K562 (cell line): ENCODE data around the gene SLC34A1. TPM values are rescaled to one million over a fixed set of nuclear protein-coding genes. Genes with fewer than 3 reads are reported as not detected.
A peak's percentile ranks its signal among the peaks of the same experiment; 100 is the strongest.

Experiments used
- ATAC-seq: fragments of 200-7000 bp; cut with Tn5 transposase; 3 replicates; pipeline ENCODE4 v1.9.1; 2020; ENCODE audit warnings: moderate library complexity
- BruUV-seq: library from RNA; stranded (reverse); fragments of 400-500 nt; replicated peaks from 2 replicates; lab custom pipeline; 2021; lab: Mats Ljungman, UMichigan
- CTCF ChIA-PET: fragments of 300-600 bp; formaldehyde crosslinking; extraction: SDS; loops from one replicate; lab custom pipeline; 2021; ENCODE audit warnings: low intra/inter-chr PET ratio; lab: Yijun Ruan, JAX
- POLR2A ChIA-PET: fragments of 300-600, 350-650 bp; sonication (Branson Sonifier 250); formaldehyde crosslinking; extraction: SDS; loops from one replicate; lab custom pipeline; 2021; ENCODE audit warnings: antibody characterized with exemption, inconsistent platforms; lab: Yijun Ruan, JAX
- DNase-seq, 4 experiments: peaks; one replicate each; pipeline versions ENCODE4 v3.0.0 to v3.0.0-alpha.2; 2011 to 2018; ENCODE audit warnings: low spot score in 3 of 4, mixed read lengths in 3 of 4; ENCODE audit errors: extremely low read depth in 1 of 4
- FAIRE-seq: peaks from 2 replicates; lab custom pipeline; 2011; peaks lifted over from hg19 to GRCh38; lab: Jason Lieb, UNC
- H2AFZ ChIP-seq: 2 replicates; pipeline ENCODE4 v1.6.0; 2011; ENCODE audit warnings: low read depth, low read length, control low read depth, inconsistent platforms
- H3K27ac ChIP-seq: fragments of 200-600 bp; 3 replicates; pipeline ENCODE4 v1.8.0; 2011; ENCODE audit warnings: low read depth, mild to moderate bottlenecking, control low read depth, inconsistent platforms, low read length, moderate library complexity, mixed read lengths; ENCODE audit errors: extremely low read depth
- H3K27me3 ChIP-seq, 2 experiments: fragments of 300-600 bp in 1 of 2; 2 replicates in 1 of 2; 3 replicates in 1 of 2; pipeline versions ENCODE4 v1.6.0 to v1.8.0; 2011; ENCODE audit warnings: inconsistent platforms in 2 of 2, low read length in 2 of 2, mild to moderate bottlenecking in 1 of 2, mixed read lengths in 1 of 2, moderate library complexity in 1 of 2; ENCODE audit not compliant: control insufficient read depth in 2 of 2, insufficient read depth in 2 of 2
- H3K36me3 ChIP-seq: fragments of 300-600 bp; 3 replicates; pipeline ENCODE4 v1.8.0; 2011; ENCODE audit warnings: mild to moderate bottlenecking, low read length, inconsistent platforms; ENCODE audit not compliant: control insufficient read depth, insufficient read depth
- H3K4me1 ChIP-seq, 2 experiments: fragments of 200-600 bp in 1 of 2; replicated peaks in 1 of 2; 2 replicates in 1 of 2; 3 replicates in 1 of 2; pipeline versions ENCODE4 v1.5.1 to v1.8.0; 2011; ENCODE audit warnings: inconsistent platforms in 2 of 2, low read length in 2 of 2, mild to moderate bottlenecking in 1 of 2, mixed read lengths in 1 of 2, moderate library complexity in 1 of 2; ENCODE audit not compliant: control insufficient read depth in 2 of 2, insufficient read depth in 2 of 2
- H3K4me2 ChIP-seq: 2 replicates; pipeline ENCODE4 v1.6.1; 2011; ENCODE audit warnings: low read length, control low read depth, inconsistent platforms, mixed read lengths; ENCODE audit not compliant: insufficient read depth
- H3K4me3 ChIP-seq: fragments of 200-600 bp; sonication (generic), shearing (Covaris generic); 2 replicates; pipeline ENCODE4 v1.5.1; 2016; ENCODE audit warnings: control low read depth, inconsistent platforms
- H3K79me2 ChIP-seq: fragments of 200-600 bp; 3 replicates; pipeline ENCODE4 v1.8.0; 2011; ENCODE audit warnings: low read length, inconsistent platforms; ENCODE audit not compliant: control insufficient read depth, insufficient read depth
- H3K9ac ChIP-seq, 2 experiments: 2 replicates each; pipeline versions ENCODE4 v1.6.0 to v1.6.1; 2011; ENCODE audit warnings: low read depth in 2 of 2, low read length in 2 of 2, control low read depth in 1 of 2, inconsistent platforms in 1 of 2, mild to moderate bottlenecking in 1 of 2, mixed read lengths in 1 of 2; ENCODE audit not compliant: insufficient read depth in 1 of 2
- H3K9me1 ChIP-seq: one replicate; pipeline ENCODE4 v1.6.0; 2011; ENCODE audit warnings: inconsistent platforms, mild to moderate bottlenecking, low read length, moderate library complexity; ENCODE audit not compliant: control insufficient read depth, insufficient read depth
- H3K9me3 ChIP-seq: replicated peaks from 2 replicates; pipeline ENCODE4 v1.5.1; 2011; ENCODE audit warnings: low read depth, low read length, inconsistent platforms; ENCODE audit not compliant: control insufficient read depth, insufficient read depth
- H4K20me1 ChIP-seq: replicated peaks from 2 replicates; pipeline ENCODE4 v1.6.1; 2011; ENCODE audit warnings: low read length, inconsistent platforms, mixed read lengths; ENCODE audit not compliant: control insufficient read depth, insufficient read depth
- ADNP ChIP-seq: fragments of 200-800 bp; sonication (Bioruptor generic); IDR thresholded peaks from 2 replicates; pipeline ENCODE4 v1.6.1; 2016; ENCODE audit warnings: missing genetic modification characterization, missing compliant biosample characterization
- ARID1B ChIP-seq: fragments of 450-650 bp; IDR thresholded peaks from 2 replicates; pipeline ENCODE4 v1.6.1; 2016; ENCODE audit warnings: antibody characterized with exemption, mild to moderate bottlenecking, inconsistent platforms
- EGR1 ChIP-seq: fragments of 450-650 bp; conservative IDR thresholded peaks from 2 replicates; pipeline ENCODE4 v1.6.1; 2017; ENCODE audit warnings: mild to moderate bottlenecking
- FOXJ2 ChIP-seq: fragments of 200-800 bp; sonication (Bioruptor generic); IDR thresholded peaks from 2 replicates; pipeline ENCODE4 v1.6.1; 2016; ENCODE audit warnings: missing genetic modification characterization, missing compliant biosample characterization
- NR2C2 ChIP-seq, 2 experiments: fragments of 200-800 bp in 1 of 2; sonication (Bioruptor generic) in 1 of 2; sonication (generic) in 1 of 2; formaldehyde crosslinking in 1 of 2; IDR thresholded peaks; 2 replicates each; pipeline versions ENCODE4 v1.6.1 to v1.8.0; 2016 to 2022; ENCODE audit warnings: mild to moderate bottlenecking in 1 of 2, missing compliant biosample characterization in 1 of 2, missing genetic modification characterization in 1 of 2, missing genetic modification reagents in 1 of 2
- ZFP36 ChIP-seq: fragments of 150-350 bp; IDR thresholded peaks from 2 replicates; pipeline ENCODE4 v1.6.1; 2018; ENCODE audit warnings: low read length, low read depth; ENCODE audit not compliant: partially characterized antibody
- WGBS: fragments of 100-300 bp; shearing (Covaris generic); methylation state at CpG from one replicate; pipeline ENCODE4 v1.1.6; 2016; ENCODE audit warnings: low coverage, mixed read lengths; ENCODE audit not compliant: insufficient coverage; ENCODE audit errors: missing lambda C conversion rate; 5-methylcytosine and 5-hydroxymethylcytosine counted together
- in situ Hi-C: fragments of 300-500 bp; cut with MboI; formaldehyde crosslinking; loops from 4 replicates; pipeline ENCODE4 v1.15.0; 2018; ENCODE audit warnings: inconsistent platforms, mixed read lengths
- intact Hi-C: fragments of 100-400 bp; cut with micrococcal nuclease; formaldehyde crosslinking; loops from 2 replicates; pipeline ENCODE4 v1.14.2; 2022
- polyA plus RNA-seq, 8 experiments: library from polyadenylated mRNA; depleted of rRNA in 4 of 8; stranded (reverse) in 5 of 8; unstranded in 3 of 8; fragments of >200 nt; fragmentation: Nextera tagmentation in 2 of 8; fragmentation: Illumina TruSeq in 1 of 8; extraction: Ambion mirVana in 2 of 8; extraction: Trizol in 1 of 8; gene quantifications; 2 replicates each; pipeline versions ENCODE4 v1.2.1 to v1.2.3, GENCODE V29; 2011 to 2014; ENCODE audit warnings: inconsistent platforms in 1 of 8, missing spikeins in 1 of 8
- total RNA-seq, 7 experiments: library from RNA; depleted of rRNA in 6 of 7; stranded (reverse); fragments of >200 nt in 6 of 7; fragmentation: Illumina TruSeq in 2 of 7; extraction: Trizol in 2 of 7; gene quantifications; 2 replicates each; pipeline versions ENCODE4 v1.2.1 to v1.2.3, GENCODE V29; 2011 to 2021; ENCODE audit warnings: low replicate concordance in 1 of 7
- TF ChIP-seq, protein P1 (sequence below): sonication (generic); formaldehyde crosslinking; IDR thresholded peaks from 2 replicates; pipeline ENCODE4 v1.9.0; 2022; ENCODE audit warnings: mild to moderate bottlenecking, missing genetic modification reagents
- TF ChIP-seq, protein P2 (sequence below): sonication (generic); formaldehyde crosslinking; IDR thresholded peaks from 2 replicates; pipeline ENCODE4 v1.8.0; 2022; ENCODE audit warnings: mild to moderate bottlenecking, missing genetic modification reagents
- TF ChIP-seq, protein P3 (sequence below), 2 experiments: fragments of 150-350 bp in 1 of 2; IDR thresholded peaks; 2 replicates each; pipeline ENCODE4 v1.6.1; 2012 to 2016; ENCODE audit warnings: low read depth in 2 of 2, low read length in 2 of 2, mild to moderate bottlenecking in 1 of 2, moderate library complexity in 1 of 2

SLC34A1 gene
- total and polyA plus RNA-seq, 9 of the 15 experiments (the other 6 are each of a cell fraction or from before 2014, with no cell fraction given): not detected

DNA sequence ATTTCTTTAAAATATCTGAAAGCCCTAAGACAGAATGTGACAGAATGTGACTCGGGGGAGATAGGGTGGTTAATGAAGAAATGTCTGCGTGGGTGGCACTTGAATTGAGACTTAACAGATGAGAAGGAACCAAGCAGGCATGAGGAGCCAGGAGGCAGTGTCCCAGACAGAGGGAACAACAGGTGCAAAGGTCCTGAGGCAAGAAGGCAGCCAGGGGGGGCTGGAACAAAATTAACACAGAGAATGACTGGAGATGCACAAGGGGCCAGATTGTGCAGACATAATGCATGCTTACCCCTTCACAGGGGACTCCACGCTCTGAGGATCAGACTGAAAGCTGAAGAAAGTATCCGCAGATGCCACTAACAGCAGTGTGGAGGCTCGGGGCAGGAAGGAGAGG, 34.5 kb upstream of the SLC34A1 start:
- TF ChIP-seq EGR1: peak; percentile 44; the same call in 1 of the 2 replicates
- TF ChIP-seq ADNP (tag): no peak
- TF ChIP-seq ZFP36: peak; percentile 31
- no peak overlapping the region for H3K27ac ChIP-seq
- H3K79me2 ChIP-seq: peaks cover 64% of the 10 kb centered on the region
- DNase-seq (no peak), ATAC-seq (no peak), FAIRE-seq (no peak)
- no peaks in the 10 kb centered on the region for H3K27me3 ChIP-seq
- no peaks in the 10 kb centered on the region for H4K20me1 ChIP-seq
- no peaks in the 10 kb centered on the region for H3K9me1 ChIP-seq
- ChIA-PET CTCF (no interaction called here), POLR2A (interaction anchor here (0.9 to 3.4 kb wide), 3 partner anchors 11 to 215 kb away, joined by 3 to 18 read pairs (median 7); no protein-coding TSS in a partner anchor)
- peak overlapping the region; percentile 96 for H3K4me2 ChIP-seq
- H3K9me3 ChIP-seq: no peaks in the 10 kb centered on the region
- in situ Hi-C loops: no loop called here
- no TSS peak for BruUV-seq
- H3K4me3 ChIP-seq: peak overlapping the region; percentile 81
- H3K36me3 ChIP-seq: peaks cover 44% of the 10 kb centered on the region
- H3K4me1 ChIP-seq: peaks cover 17 to 24% of the 10 kb centered on the region in 2 experiments; a peak in 4 of 5 replicates
- 46% methylated on average over 5 of the region's 5 CpGs for WGBS
- intact Hi-C loops: no loop called here
- no peak overlapping the region for H2AFZ ChIP-seq
- H3K9ac ChIP-seq: peak overlapping the region; percentile 95 to 97; a peak in 3 of 4 replicates

DNA sequence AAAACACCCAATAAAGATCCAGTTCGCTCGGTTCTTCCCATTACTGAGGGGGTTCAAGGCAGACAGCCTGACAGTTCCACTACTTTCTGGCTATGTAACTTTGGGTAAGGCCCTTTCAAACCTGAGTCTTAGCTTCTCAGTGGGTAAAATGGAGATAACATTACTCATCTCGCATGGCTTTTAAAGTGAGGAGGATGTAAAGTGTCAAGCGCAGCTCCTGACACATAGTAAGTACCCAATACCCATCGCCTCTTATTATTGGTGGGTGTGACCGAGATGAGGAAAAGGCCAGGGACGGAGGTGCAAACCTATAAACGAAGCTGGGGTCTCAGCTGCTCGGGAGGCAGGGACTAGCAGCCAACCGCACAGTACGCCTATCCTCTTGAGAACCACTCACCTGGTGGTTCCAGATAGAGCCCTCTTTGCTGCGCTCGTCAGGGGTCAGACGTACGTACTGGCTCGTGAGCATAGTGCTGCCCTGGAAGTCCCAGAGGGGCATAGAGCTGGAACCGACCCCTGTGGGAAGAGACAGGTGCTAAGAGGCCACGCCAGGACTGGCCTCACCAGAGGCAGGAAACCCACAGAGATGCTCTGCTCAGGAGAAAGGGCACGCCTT, 33.4 kb upstream of the SLC34A1 start:
- H3K4me3 ChIP-seq: peak overlapping the region; percentile 81
- FAIRE-seq: no peak
- WGBS: under 1% methylated on average over 18 of the region's 19 CpGs
- peak in 1 of 4 experiments; percentile 25 for DNase-seq
- H3K79me2 ChIP-seq: peaks cover 56% of the 10 kb centered on the region
- intact Hi-C loops (no loop called here), in situ Hi-C loops (no loop called here)
- H3K9ac ChIP-seq: peak overlapping the region; percentile 95 to 97
- TSS peak; percentile 54 for BruUV-seq
- H3K4me1 ChIP-seq: peaks cover 17 to 24% of the 10 kb centered on the region in 2 experiments; a peak in 4 of 5 replicates
- ChIA-PET POLR2A (interaction anchor here (0.7 to 3.4 kb wide), 16 partner anchors 10 to 216 kb away, joined by 3 to 18 read pairs (median 4); partner anchors contain the start of genes PRELID1 and RAB24), CTCF (interaction anchor here (0.5 to 0.6 kb wide), 2 partner anchors 106 to 191 kb away, joined by 3 read pairs; no protein-coding TSS in a partner anchor)
- no peaks in the 10 kb centered on the region for H3K9me1 ChIP-seq
- H2AFZ ChIP-seq: peak overlapping the region; percentile 96
- peak overlapping the region; percentile 96 for H3K4me2 ChIP-seq
- peaks cover 36% of the 10 kb centered on the region for H3K36me3 ChIP-seq
- no peaks in the 10 kb centered on the region for H3K27me3 ChIP-seq
- H3K9me3 ChIP-seq: 0 out of 2 replicates have a peak, but pooled peaks cover 3% of the 10 kb centered on the region
- H4K20me1 ChIP-seq: no peaks in the 10 kb centered on the region
- peak overlapping the region; percentile 95 for H3K27ac ChIP-seq
- ATAC-seq: peak; percentile 22
- TF ChIP-seq FOXJ2 (tag) (0 out of 2 replicates have a peak, but pooled peaks have one; percentile 6), ARID1B (no peak), NR2C2 (CRISPR knock-in tag; IDR thresholded peaks at IDR 0.05) (0 out of 2 replicates have a peak, but pooled peaks have one; percentile 19), NR2C2 (tag; IDR thresholded peaks at IDR 0.05) (no peak)
- TF ChIP-seq, protein P1, sequence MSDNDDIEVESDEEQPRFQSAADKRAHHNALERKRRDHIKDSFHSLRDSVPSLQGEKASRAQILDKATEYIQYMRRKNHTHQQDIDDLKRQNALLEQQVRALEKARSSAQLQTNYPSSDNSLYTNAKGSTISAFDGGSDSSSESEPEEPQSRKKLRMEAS: peak; percentile 46; the same call in 1 of the 2 replicates
- TF ChIP-seq, protein P2, sequence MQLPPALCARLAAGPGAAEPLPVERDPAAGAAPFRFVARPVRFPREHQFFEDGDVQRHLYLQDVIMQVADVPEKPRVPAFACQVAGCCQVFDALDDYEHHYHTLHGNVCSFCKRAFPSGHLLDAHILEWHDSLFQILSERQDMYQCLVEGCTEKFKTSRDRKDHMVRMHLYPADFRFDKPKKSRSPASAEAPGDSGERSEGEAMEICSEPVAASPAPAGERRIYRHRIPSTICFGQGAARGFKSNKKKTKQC (CRISPR knock-in tag): 0 out of 2 replicates have a peak, but pooled peaks have one; percentile 50
- TF ChIP-seq, protein P3, sequence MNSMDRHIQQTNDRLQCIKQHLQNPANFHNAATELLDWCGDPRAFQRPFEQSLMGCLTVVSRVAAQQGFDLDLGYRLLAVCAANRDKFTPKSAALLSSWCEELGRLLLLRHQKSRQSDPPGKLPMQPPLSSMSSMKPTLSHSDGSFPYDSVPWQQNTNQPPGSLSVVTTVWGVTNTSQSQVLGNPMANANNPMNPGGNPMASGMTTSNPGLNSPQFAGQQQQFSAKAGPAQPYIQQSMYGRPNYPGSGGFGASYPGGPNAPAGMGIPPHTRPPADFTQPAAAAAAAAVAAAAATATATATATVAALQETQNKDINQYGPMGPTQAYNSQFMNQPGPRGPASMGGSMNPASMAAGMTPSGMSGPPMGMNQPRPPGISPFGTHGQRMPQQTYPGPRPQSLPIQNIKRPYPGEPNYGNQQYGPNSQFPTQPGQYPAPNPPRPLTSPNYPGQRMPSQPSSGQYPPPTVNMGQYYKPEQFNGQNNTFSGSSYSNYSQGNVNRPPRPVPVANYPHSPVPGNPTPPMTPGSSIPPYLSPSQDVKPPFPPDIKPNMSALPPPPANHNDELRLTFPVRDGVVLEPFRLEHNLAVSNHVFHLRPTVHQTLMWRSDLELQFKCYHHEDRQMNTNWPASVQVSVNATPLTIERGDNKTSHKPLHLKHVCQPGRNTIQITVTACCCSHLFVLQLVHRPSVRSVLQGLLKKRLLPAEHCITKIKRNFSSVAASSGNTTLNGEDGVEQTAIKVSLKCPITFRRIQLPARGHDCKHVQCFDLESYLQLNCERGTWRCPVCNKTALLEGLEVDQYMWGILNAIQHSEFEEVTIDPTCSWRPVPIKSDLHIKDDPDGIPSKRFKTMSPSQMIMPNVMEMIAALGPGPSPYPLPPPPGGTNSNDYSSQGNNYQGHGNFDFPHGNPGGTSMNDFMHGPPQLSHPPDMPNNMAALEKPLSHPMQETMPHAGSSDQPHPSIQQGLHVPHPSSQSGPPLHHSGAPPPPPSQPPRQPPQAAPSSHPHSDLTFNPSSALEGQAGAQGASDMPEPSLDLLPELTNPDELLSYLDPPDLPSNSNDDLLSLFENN (IDR thresholded peaks at IDR 0.05; ENCODE audit: low read depth in 2 of 2, low read length in 2 of 2): no peak
